22Rv1 (cell line): Measurements from ENCODE around the gene MSANTD1.

Experiments
- CTCF ChIP-seq: fragments of 450-650 bp; IDR thresholded peaks from 2 replicates; pipeline ENCODE4 v1.5.1; 2017; ENCODE audit warnings: mild to moderate bottlenecking
- ZFX ChIP-seq: fragments of 450-650 bp; IDR thresholded peaks from 2 replicates; pipeline ENCODE4 v1.6.1; 2017; ENCODE audit warnings: antibody characterized with exemption, borderline replicate concordance

- TF ChIP-seq CTCF (no peak), ZFX (no peak)
Measured at GRCh38 chr4:3257103-3257555, 8.2 kb downstream of the MSANTD1 start.
